NOMO-1 (cell line): Measurements from ENCODE around the gene MICB.
"Not testable (repeated sequence)": the region's sequence is repeated elsewhere in the genome, so short reads cannot be mapped to it uniquely, and the experiment has no call there.

Source experiments
- DNase-seq, 2 experiments: peaks; one replicate each; lab custom pipeline; 2025; ENCODE audit not compliant: unreplicated experiment in 2 of 2; lab: John Stamatoyannopoulos, UW

The MICB gene

GRCh38 chr6:31473780-31474761 is 23.9 kb upstream of the MICB start:
- no peak for DNase-seq

GRCh38 chr6:31474871-31475286 is 23.1 kb upstream of the MICB start:
- DNase-seq = no peak

- DNase-seq = no peak
These were observed 21.3 kb upstream of the MICB start for GRCh38 chr6:31476515-31477139.

- DNase-seq = no peak
These were observed 20.4 kb upstream of the MICB start for GRCh38 chr6:31477521-31477920.

- DNase-seq = no peak
These were observed 19.6 kb upstream of the MICB start for GRCh38 chr6:31478186-31478950.

- DNase-seq = no peak
These were observed 18.6 kb upstream of the MICB start for GRCh38 chr6:31479151-31479932.

- DNase-seq = no peak
These were observed 17.9 kb upstream of the MICB start for GRCh38 chr6:31479933-31480535.

GRCh38 chr6:31480574-31480973 is 17.4 kb upstream of the MICB start:
- no peak for DNase-seq

GRCh38 chr6:31483392-31483791 is 14.6 kb upstream of the MICB start:
- no peak for DNase-seq

GRCh38 chr6:31485055-31485454 is 12.9 kb upstream of the MICB start:
- no peak for DNase-seq

- DNase-seq = not testable (repeated sequence)
These were observed 11.7 kb upstream of the MICB start for GRCh38 chr6:31486065-31486837.

- not testable (repeated sequence) for DNase-seq
These were observed 10.3 kb upstream of the MICB start for GRCh38 chr6:31487674-31488073.

- DNase-seq = no peak
These were observed 8.9 kb upstream of the MICB start for GRCh38 chr6:31489086-31489485.

- DNase-seq = no peak
These were observed 7.7 kb upstream of the MICB start for GRCh38 chr6:31490115-31490873.

- not testable (repeated sequence) for DNase-seq
These were observed 4.4 kb upstream of the MICB start for GRCh38 chr6:31493550-31493874.

GRCh38 chr6:31493875-31494694 is 3.9 kb upstream of the MICB start:
- peak; percentile 82 to 85 for DNase-seq

GRCh38 chr6:31495580-31495979 is 2.4 kb upstream of the MICB start:
- DNase-seq = peak in 1 of 2 experiments; percentile 20

GRCh38 chr6:31496826-31497225 is 1.1 kb upstream of the MICB start:
- DNase-seq = not testable (repeated sequence)
